ENCODE results near the gene VTI1A. TPM values are rescaled to one million over a fixed set of nuclear protein-coding genes. Genes with fewer than 3 reads are reported as not detected.

Gene VTI1A
- total and polyA plus RNA-seq, 7 donors, result 10.8 to 80.3 (median 36.8) TPM

DNA sequence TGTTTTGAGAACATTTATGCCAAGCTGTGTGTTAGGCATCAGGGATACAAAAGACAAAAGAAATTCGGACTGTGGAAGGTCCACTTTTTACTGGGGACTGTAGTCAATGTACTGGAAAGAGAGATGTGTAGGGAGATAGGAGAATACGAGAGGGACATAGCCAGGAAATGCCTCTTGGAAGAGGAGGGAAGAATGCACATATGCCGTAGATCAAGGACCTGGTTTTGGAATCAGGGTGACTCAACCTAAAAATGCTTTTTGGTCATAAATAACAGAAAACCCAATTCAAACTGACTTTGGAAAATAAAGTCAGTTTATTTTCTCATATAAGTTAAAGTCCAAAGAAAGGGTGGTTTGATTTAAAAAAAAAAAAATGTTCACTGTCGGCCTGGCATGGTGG, 362.7 kb downstream of the VTI1A start:
- H3K36me3 ChIP-seq, result no peaks in the 10 kb centered on the region
- WGBS, 2 donors, result 94 to 96% methylated on average over 4 of the region's 4 CpGs
- no peak overlapping the region for H3K4me3 ChIP-seq
- H3K4me1 ChIP-seq, result peaks cover 0 to 10% (median 8%) of the 10 kb centered on the region in 4 donors
- TF ChIP-seq EP300 (IDR thresholded peaks at IDR 0.05) (no peak), POLR2A (IDR thresholded peaks at IDR 0.05) (no peak), CTCF (IDR thresholded peaks at IDR 0.05) (no peak), POLR2AphosphoS5 (IDR thresholded peaks at IDR 0.05) (no peak)
- no peak for DNase-seq
- intact Hi-C loops (cut with DNase I), result no loop called here
- H3K27me3 ChIP-seq, result no peaks in the 10 kb centered on the region
- no peak overlapping the region for H3K27ac ChIP-seq
- H3K9me3 ChIP-seq, result no peaks in the 10 kb centered on the region

DNA sequence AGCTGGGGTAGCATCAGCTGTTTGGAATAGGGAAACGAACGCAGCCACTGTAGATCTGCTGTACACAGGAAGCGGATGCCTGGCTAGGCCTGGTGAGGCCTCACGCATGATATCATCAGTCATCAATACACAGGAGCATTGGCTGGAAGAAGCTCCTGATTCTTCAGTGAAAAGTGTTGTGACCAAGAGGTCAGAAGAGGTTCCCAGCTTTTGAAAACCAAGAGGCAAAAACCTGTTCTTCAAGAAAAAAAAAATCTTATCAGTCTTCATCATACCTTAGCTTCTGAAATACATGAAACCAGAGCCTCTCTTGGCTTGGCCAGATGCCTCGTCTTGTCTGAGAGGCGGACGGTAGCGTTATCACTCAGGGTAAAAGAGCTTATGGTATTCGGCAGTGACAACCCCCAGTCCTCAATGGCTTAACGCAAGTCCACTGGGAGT, 363.7 kb downstream of the VTI1A start:
- H3K9me3 ChIP-seq, result no peaks in the 10 kb centered on the region
- peaks cover 0 to 10% (median 8%) of the 10 kb centered on the region in 4 donors for H3K4me1 ChIP-seq
- no peak overlapping the region for H3K27ac ChIP-seq
- H3K36me3 ChIP-seq, result no peaks in the 10 kb centered on the region
- H3K27me3 ChIP-seq, result no peaks in the 10 kb centered on the region
- intact Hi-C loops (cut with DNase I), result no loop called here
- WGBS, 2 donors, result 95 to 96% methylated on average over 10 of the region's 10 CpGs
- TF ChIP-seq POLR2A (IDR thresholded peaks at IDR 0.05) (no peak), CTCF (IDR thresholded peaks at IDR 0.05) (no peak), EP300 (IDR thresholded peaks at IDR 0.05) (no peak), POLR2AphosphoS5 (IDR thresholded peaks at IDR 0.05) (no peak)
- DNase-seq, result no peak
- no peak overlapping the region for H3K4me3 ChIP-seq

- Histone ChIP-seq H3K9me3 (no peaks in the 10 kb centered on the region), H3K4me3 (no peak overlapping the region), H3K27ac (peak overlapping the region in 2 of 4 donors; percentile 14 to 70), H3K27me3 (no peaks in the 10 kb centered on the region), H3K4me1 (peaks cover 0 to 10% (median 8%) of the 10 kb centered on the region in 4 donors), H3K36me3 (no peaks in the 10 kb centered on the region)
- TF ChIP-seq EP300 (IDR thresholded peaks at IDR 0.05) (no peak), POLR2A (IDR thresholded peaks at IDR 0.05) (no peak)
- 37 to 56% methylated on average over 14 of the region's 14 CpGs for WGBS, 2 donors
- intact Hi-C loops (cut with DNase I), result no loop called here
- DNase-seq, result no peak
Observed at GRCh38 chr10:112811741-112812551, 364.9 kb downstream of the VTI1A start.

DNA sequence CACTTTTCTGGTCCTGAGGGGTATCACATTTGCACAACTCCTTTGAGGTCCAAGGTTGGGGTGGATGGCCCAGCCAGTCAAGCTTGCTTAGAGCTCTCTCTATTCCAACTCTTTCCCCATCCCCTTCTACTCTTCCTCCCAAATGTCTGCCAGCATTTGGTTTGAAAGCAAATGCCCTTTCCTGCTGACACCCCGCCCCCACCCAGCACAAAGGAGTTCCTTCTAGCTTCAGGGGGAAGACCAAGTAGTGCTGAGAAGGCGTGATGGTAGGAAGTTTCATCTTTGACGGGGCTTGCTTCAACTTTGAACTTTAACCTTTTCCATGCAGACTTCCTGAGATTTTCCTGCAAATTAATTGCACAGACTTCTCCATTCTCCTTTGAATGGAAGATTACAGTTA, 365.6 kb downstream of the VTI1A start:
- H3K36me3 ChIP-seq, result no peaks in the 10 kb centered on the region
- H3K27me3 ChIP-seq, result no peaks in the 10 kb centered on the region
- no peaks in the 10 kb centered on the region for H3K9me3 ChIP-seq
- 76 to 81% methylated on average over 3 of the region's 3 CpGs for WGBS, 2 donors
- TF ChIP-seq POLR2AphosphoS5 (IDR thresholded peaks at IDR 0.05) (no peak), POLR2A (IDR thresholded peaks at IDR 0.05) (no peak), EP300 (IDR thresholded peaks at IDR 0.05) (no peak), CTCF (IDR thresholded peaks at IDR 0.05) (no peak)
- peaks cover 0 to 10% (median 8%) of the 10 kb centered on the region in 4 donors for H3K4me1 ChIP-seq
- no peak for DNase-seq
- H3K27ac ChIP-seq, result peak overlapping the region in 1 of 4 donors; percentile 70
- H3K4me3 ChIP-seq, result no peak overlapping the region
- intact Hi-C loops (cut with DNase I), result no loop called here

DNA sequence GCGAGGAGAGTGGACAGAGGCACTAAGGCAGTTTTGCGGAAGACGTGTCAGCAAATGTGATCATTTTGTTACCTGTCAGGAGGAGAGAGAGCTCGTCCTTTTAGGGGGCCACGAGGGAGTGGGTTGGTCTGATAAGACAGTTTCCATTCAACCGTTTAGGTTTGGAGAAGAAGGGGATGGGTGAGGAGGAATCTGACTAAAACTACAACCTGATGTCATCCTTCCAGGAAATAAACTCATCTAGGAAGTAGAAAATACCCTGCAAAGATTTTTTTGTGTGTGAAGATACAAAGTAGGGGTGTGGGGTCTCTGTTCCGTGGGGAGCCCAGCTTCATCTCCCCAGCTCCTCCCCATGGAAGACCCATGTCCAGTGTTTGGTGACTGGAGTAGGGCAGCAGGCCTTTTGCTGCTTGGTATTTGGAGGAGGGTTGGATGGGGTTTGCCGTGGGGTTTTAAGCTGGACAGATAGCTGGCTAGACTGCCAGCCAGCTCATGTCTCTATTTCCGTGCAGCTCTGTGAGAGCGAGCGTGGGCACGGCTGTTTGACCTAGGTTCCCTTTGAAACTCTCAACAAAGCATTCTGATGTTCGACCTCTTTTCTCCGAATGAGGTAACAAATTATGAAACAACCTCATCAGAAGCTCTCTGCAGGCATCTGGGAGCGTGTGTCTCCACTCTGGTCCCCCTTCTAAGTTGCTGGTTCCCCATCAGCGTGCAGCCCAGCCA, 367.0 kb downstream of the VTI1A start:
- no peaks in the 10 kb centered on the region for H3K27me3 ChIP-seq
- peaks cover 0 to 10% (median 8%) of the 10 kb centered on the region in 4 donors for H3K4me1 ChIP-seq
- no peak overlapping the region for H3K4me3 ChIP-seq
- H3K27ac ChIP-seq, result no peak overlapping the region
- WGBS, 2 donors, result 88 to 95% methylated on average over 16 of the region's 16 CpGs
- intact Hi-C loops (cut with DNase I), result no loop called here
- H3K36me3 ChIP-seq, result no peaks in the 10 kb centered on the region
- no peaks in the 10 kb centered on the region for H3K9me3 ChIP-seq
- no peak for TF ChIP-seq POLR2A (IDR thresholded peaks at IDR 0.05)
- no peak for TF ChIP-seq CTCF (IDR thresholded peaks at IDR 0.05)
- no peak for TF ChIP-seq POLR2AphosphoS5 (IDR thresholded peaks at IDR 0.05)
- no peak for TF ChIP-seq EP300 (IDR thresholded peaks at IDR 0.05)
- DNase-seq, result no peak

Measured in sigmoid colon (tissue), 7 donors.